HAP-1 (cell line): ENCODE measurements around the gene CDH13.
A peak's percentile ranks its signal among the peaks of the same experiment; 100 is the strongest.

ENCODE experiments used
- DNase-seq, 2 experiments: peaks; one replicate each; pipeline ENCODE4 v3.0.0-alpha.2; 2016 to 2020; ENCODE audit warnings: low spot score in 2 of 2
- H3K27me3 ChIP-seq: fragments of 250-450 bp; sonication (Bioruptor Pico); 2 replicates; pipeline ENCODE4 v1.5.1; 2020; ENCODE audit warnings: low read depth, mild to moderate bottlenecking, moderate library complexity
- H3K36me3 ChIP-seq: fragments of 250-450 bp; sonication (Bioruptor Pico); replicated peaks from 2 replicates; pipeline ENCODE4 v1.5.1; 2020; ENCODE audit warnings: mild to moderate bottlenecking
- H3K4me1 ChIP-seq: fragments of 250-450 bp; sonication (Bioruptor Pico); 2 replicates; pipeline ENCODE4 v1.5.1; 2020; ENCODE audit warnings: mild to moderate bottlenecking
- H3K4me3 ChIP-seq: fragments of 250-450 bp; sonication (Bioruptor Pico); 2 replicates; pipeline ENCODE4 v1.5.1; 2020; ENCODE audit warnings: mild to moderate bottlenecking, moderate library complexity
- H3K9me3 ChIP-seq: fragments of 250-450 bp; sonication (Bioruptor Pico); 2 replicates; pipeline ENCODE4 v1.5.1; 2020; ENCODE audit warnings: mild to moderate bottlenecking, moderate library complexity
- in situ Hi-C: fragments of 300-500 bp; cut with MboI; formaldehyde crosslinking; loops from 3 replicates; pipeline ENCODE4 v1.14.3; 2020; ENCODE audit warnings: low sequenced_read_pairs, inconsistent platforms, mixed read lengths

CDH13 gene

GRCh38 chr16:83356266-83356665 lies 729.5 kb downstream of the CDH13 start:
- H3K4me1 ChIP-seq = no peaks in the 10 kb centered on the region
- no peaks in the 10 kb centered on the region for H3K36me3 ChIP-seq
- peak; percentile 37 to 45 for DNase-seq
- no peaks in the 10 kb centered on the region for H3K27me3 ChIP-seq
- in situ Hi-C loops = no loop called here
- H3K4me3 ChIP-seq = no peak overlapping the region
- no peaks in the 10 kb centered on the region for H3K9me3 ChIP-seq

- Histone ChIP-seq H3K4me3 (no peak overlapping the region), H3K27me3 (no peaks in the 10 kb centered on the region), H3K9me3 (no peaks in the 10 kb centered on the region), H3K4me1 (no peaks in the 10 kb centered on the region), H3K36me3 (no peaks in the 10 kb centered on the region)
- DNase-seq = no peak
- in situ Hi-C loops = no loop called here
These were observed 730.2 kb downstream of the CDH13 start for GRCh38 chr16:83356986-83357385.

GRCh38 chr16:83363521-83363920 lies 736.8 kb downstream of the CDH13 start:
- DNase-seq = no peak
- H3K9me3 ChIP-seq = no peaks in the 10 kb centered on the region
- H3K36me3 ChIP-seq = no peaks in the 10 kb centered on the region
- in situ Hi-C loops = no loop called here
- H3K27me3 ChIP-seq = no peaks in the 10 kb centered on the region
- H3K4me1 ChIP-seq = no peaks in the 10 kb centered on the region
- H3K4me3 ChIP-seq = no peak overlapping the region

- no peaks in the 10 kb centered on the region for H3K9me3 ChIP-seq
- in situ Hi-C loops = no loop called here
- no peak for DNase-seq
- no peaks in the 10 kb centered on the region for H3K27me3 ChIP-seq
- H3K36me3 ChIP-seq = no peaks in the 10 kb centered on the region
- H3K4me3 ChIP-seq = no peak overlapping the region
- no peaks in the 10 kb centered on the region for H3K4me1 ChIP-seq
These were observed 738.4 kb downstream of the CDH13 start for GRCh38 chr16:83365166-83365565.

- H3K9me3 ChIP-seq = no peaks in the 10 kb centered on the region
- H3K27me3 ChIP-seq = no peaks in the 10 kb centered on the region
- H3K4me3 ChIP-seq = no peak overlapping the region
- no peaks in the 10 kb centered on the region for H3K36me3 ChIP-seq
- no peak for DNase-seq
- in situ Hi-C loops = no loop called here
- H3K4me1 ChIP-seq = no peaks in the 10 kb centered on the region
These were observed 739.5 kb downstream of the CDH13 start for GRCh38 chr16:83366228-83366627.

- DNase-seq = no peak
- Histone ChIP-seq H3K4me1 (no peaks in the 10 kb centered on the region), H3K36me3 (no peaks in the 10 kb centered on the region), H3K27me3 (no peaks in the 10 kb centered on the region), H3K4me3 (no peak overlapping the region), H3K9me3 (no peaks in the 10 kb centered on the region)
- in situ Hi-C loops = no loop called here
These were observed 748.2 kb downstream of the CDH13 start for GRCh38 chr16:83374979-83375378.

GRCh38 chr16:83389751-83390150 lies 763.0 kb downstream of the CDH13 start:
- Histone ChIP-seq H3K9me3 (no peaks in the 10 kb centered on the region), H3K27me3 (no peaks in the 10 kb centered on the region), H3K36me3 (no peaks in the 10 kb centered on the region), H3K4me1 (no peaks in the 10 kb centered on the region), H3K4me3 (no peak overlapping the region)
- in situ Hi-C loops = no loop called here
- no peak for DNase-seq

GRCh38 chr16:83390759-83391158 lies 764.0 kb downstream of the CDH13 start:
- no peaks in the 10 kb centered on the region for H3K36me3 ChIP-seq
- H3K9me3 ChIP-seq = no peaks in the 10 kb centered on the region
- H3K4me3 ChIP-seq = no peak overlapping the region
- H3K27me3 ChIP-seq = no peaks in the 10 kb centered on the region
- in situ Hi-C loops = no loop called here
- no peaks in the 10 kb centered on the region for H3K4me1 ChIP-seq
- DNase-seq = no peak

- in situ Hi-C loops = no loop called here
- H3K4me3 ChIP-seq = no peak overlapping the region
- no peaks in the 10 kb centered on the region for H3K9me3 ChIP-seq
- no peaks in the 10 kb centered on the region for H3K36me3 ChIP-seq
- no peaks in the 10 kb centered on the region for H3K27me3 ChIP-seq
- no peaks in the 10 kb centered on the region for H3K4me1 ChIP-seq
- no peak for DNase-seq
These were observed 766.0 kb downstream of the CDH13 start for GRCh38 chr16:83392743-83393142.

GRCh38 chr16:83393196-83393981 lies 766.6 kb downstream of the CDH13 start:
- no peak for DNase-seq
- Histone ChIP-seq H3K36me3 (no peaks in the 10 kb centered on the region), H3K4me1 (no peaks in the 10 kb centered on the region), H3K27me3 (no peaks in the 10 kb centered on the region), H3K9me3 (no peaks in the 10 kb centered on the region), H3K4me3 (no peak overlapping the region)
- in situ Hi-C loops = no loop called here

GRCh38 chr16:83397601-83398291 lies 771.0 kb downstream of the CDH13 start:
- in situ Hi-C loops = no loop called here
- Histone ChIP-seq H3K4me3 (no peak overlapping the region), H3K36me3 (no peaks in the 10 kb centered on the region), H3K4me1 (no peaks in the 10 kb centered on the region), H3K27me3 (no peaks in the 10 kb centered on the region), H3K9me3 (no peaks in the 10 kb centered on the region)
- no peak for DNase-seq

GRCh38 chr16:83400234-83400633 lies 773.5 kb downstream of the CDH13 start:
- Histone ChIP-seq H3K9me3 (no peaks in the 10 kb centered on the region), H3K27me3 (no peaks in the 10 kb centered on the region), H3K4me1 (no peaks in the 10 kb centered on the region), H3K4me3 (no peak overlapping the region), H3K36me3 (no peaks in the 10 kb centered on the region)
- DNase-seq = no peak
- in situ Hi-C loops = no loop called here

- H3K27me3 ChIP-seq = no peaks in the 10 kb centered on the region
- in situ Hi-C loops = no loop called here
- no peaks in the 10 kb centered on the region for H3K4me1 ChIP-seq
- no peak for DNase-seq
- no peaks in the 10 kb centered on the region for H3K9me3 ChIP-seq
- H3K4me3 ChIP-seq = no peak overlapping the region
- H3K36me3 ChIP-seq = no peaks in the 10 kb centered on the region
These were observed 775.5 kb downstream of the CDH13 start for GRCh38 chr16:83402160-83402814.

- no peak for DNase-seq
- Histone ChIP-seq H3K36me3 (no peaks in the 10 kb centered on the region), H3K9me3 (no peaks in the 10 kb centered on the region), H3K4me1 (no peaks in the 10 kb centered on the region), H3K27me3 (no peaks in the 10 kb centered on the region), H3K4me3 (no peak overlapping the region)
- in situ Hi-C loops = no loop called here
These were observed 776.2 kb downstream of the CDH13 start for GRCh38 chr16:83402967-83403366.
